Cardiac muscle cell (in vitro differentiated cells and primary cell): ENCODE data around the gene VTA1. TPM values are rescaled to one million over a fixed set of nuclear protein-coding genes. Genes with fewer than 3 reads are reported as not detected.
A peak's percentile ranks its signal among the peaks of the same experiment; 100 is the strongest.

Experiments used
- DNase-seq, 2 donors: peaks; one replicate each; pipeline versions ENCODE4 v3.0.0 to v3.0.0-alpha.2; 2010 to 2017; ENCODE audit warnings: low read depth in 1 of 2, low spot score in 1 of 2
- H3K27ac ChIP-seq: fragments of 200-600 bp; sonication (generic); 2 replicates; pipeline ENCODE4 v1.5.1; 2016
- H3K27me3 ChIP-seq: fragments of 200-600 bp; sonication (generic); 2 replicates; pipeline ENCODE4 v1.6.0; 2016; ENCODE audit warnings: control low read depth
- H3K36me3 ChIP-seq: fragments of 200-600 bp; sonication (generic); 2 replicates; pipeline ENCODE4 v1.5.1; 2016; ENCODE audit warnings: control low read depth
- H3K4me1 ChIP-seq: fragments of 200-600 bp; sonication (generic); 2 replicates; pipeline ENCODE4 v1.8.1; 2017; ENCODE audit warnings: low read depth, mild to moderate bottlenecking, mixed run types
- H3K4me3 ChIP-seq: fragments of 200-600 bp; sonication (generic); 2 replicates; pipeline ENCODE4 v1.5.1; 2016; ENCODE audit warnings: mild to moderate bottlenecking
- H3K9me3 ChIP-seq: fragments of 200-600 bp; sonication (generic); 2 replicates; pipeline ENCODE4 v1.5.1; 2017; ENCODE audit warnings: low read depth, mild to moderate bottlenecking, control low read depth
- CTCF ChIP-seq: IDR thresholded peaks from 2 replicates; pipeline ENCODE4 v1.5.1; 2012; ENCODE audit warnings: low read depth, mild to moderate bottlenecking, low read length
- polyA plus RNA-seq: library from polyadenylated mRNA; unstranded; fragments of >200 nt; fragmentation: Nextera tagmentation; extraction: Ambion mirVana; gene quantifications from 2 replicates; pipeline ENCODE4 v1.2.1, GENCODE V29; 2016
- total RNA-seq: library from RNA; depleted of rRNA; stranded (reverse); fragments of >200 nt; gene quantifications from 2 replicates; pipeline ENCODE4 v1.2.3, GENCODE V29; 2016

VTA1 gene
- total and polyA plus RNA-seq, 2 experiments from 2014 or later, result 44.0 to 93.0 TPM

- Histone ChIP-seq H3K27me3 (no peaks in the 10 kb centered on the region), H3K27ac (no peak overlapping the region), H3K36me3 (no peaks in the 10 kb centered on the region), H3K9me3 (no peaks in the 10 kb centered on the region), H3K4me1 (peaks cover 13% of the 10 kb centered on the region), H3K4me3 (no peak overlapping the region)
- DNase-seq, result no peak
- TF ChIP-seq CTCF, result no peak
Observed at GRCh38 chr6:142162780-142163179, 15.7 kb downstream of the VTA1 start.

GRCh38 chr6:142165227-142165626 is 18.2 kb downstream of the VTA1 start:
- no peak overlapping the region for H3K27ac ChIP-seq
- TF ChIP-seq CTCF, result no peak

GRCh38 chr6:142167071-142167470 is 20.0 kb downstream of the VTA1 start:
- no peak for DNase-seq
- peaks cover 13% of the 10 kb centered on the region for H3K4me1 ChIP-seq
- no peak overlapping the region for H3K4me3 ChIP-seq

More at GRCh38 chr6:142165227-142165626, 18.2 kb downstream of the VTA1 start:
- Histone ChIP-seq H3K4me1 (peaks cover 13% of the 10 kb centered on the region), H3K36me3 (peaks cover 6% of the 10 kb centered on the region), H3K27me3 (no peaks in the 10 kb centered on the region), H3K4me3 (no peak overlapping the region), H3K9me3 (no peaks in the 10 kb centered on the region)
- no peak for DNase-seq

GRCh38 chr6:142167486-142167885 is 20.4 kb downstream of the VTA1 start:
- Histone ChIP-seq H3K9me3 (no peaks in the 10 kb centered on the region), H3K27me3 (no peaks in the 10 kb centered on the region), H3K4me1 (peaks cover 10% of the 10 kb centered on the region), H3K27ac (peak overlapping the region; percentile 7), H3K4me3 (no peak overlapping the region), H3K36me3 (peaks cover 19% of the 10 kb centered on the region)
- peak; percentile 25 to 29 for DNase-seq
- no peak for TF ChIP-seq CTCF

More at GRCh38 chr6:142167071-142167470, 20.0 kb downstream of the VTA1 start:
- no peaks in the 10 kb centered on the region for H3K9me3 ChIP-seq
- H3K27me3 ChIP-seq, result no peaks in the 10 kb centered on the region
- no peak overlapping the region for H3K27ac ChIP-seq
- H3K36me3 ChIP-seq, result peaks cover 15% of the 10 kb centered on the region
- TF ChIP-seq CTCF, result no peak

GRCh38 chr6:142171351-142171750 is 24.3 kb downstream of the VTA1 start:
- H3K27ac ChIP-seq, result no peak overlapping the region
- no peaks in the 10 kb centered on the region for H3K27me3 ChIP-seq
- peaks cover 29% of the 10 kb centered on the region for H3K36me3 ChIP-seq
- no peak for TF ChIP-seq CTCF
- no peak overlapping the region for H3K4me3 ChIP-seq
- no peaks in the 10 kb centered on the region for H3K9me3 ChIP-seq
- no peak for DNase-seq
- peaks cover 7% of the 10 kb centered on the region for H3K4me1 ChIP-seq

GRCh38 chr6:142172758-142173157 is 25.7 kb downstream of the VTA1 start:
- Histone ChIP-seq H3K4me1 (no peaks in the 10 kb centered on the region), H3K9me3 (peaks cover 4% of the 10 kb centered on the region), H3K4me3 (no peak overlapping the region), H3K27ac (no peak overlapping the region), H3K36me3 (peaks cover 31% of the 10 kb centered on the region), H3K27me3 (no peaks in the 10 kb centered on the region)
- DNase-seq, result no peak
- TF ChIP-seq CTCF, result no peak
